ENCODE measurements around the gene GRIA1.

GRIA1 gene

DNA sequence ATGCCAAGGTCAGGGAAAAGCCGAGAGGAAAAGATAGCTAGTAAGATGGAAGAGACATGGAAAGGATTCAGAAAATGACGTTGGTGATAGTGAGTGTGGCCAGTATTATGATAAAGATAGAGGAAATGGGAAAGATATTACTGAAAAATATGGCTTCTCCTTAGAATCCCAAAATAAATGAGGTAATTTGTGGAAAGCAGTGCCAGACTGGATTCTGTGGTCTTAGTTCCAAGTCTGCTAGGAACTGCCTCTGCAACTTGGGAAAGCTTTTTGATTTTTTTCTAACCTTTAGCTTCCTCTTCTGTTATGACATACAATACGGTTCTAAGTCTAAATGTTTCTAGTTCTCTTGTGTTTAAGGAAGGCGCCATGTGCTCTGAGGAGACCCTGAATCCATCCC, 54.2 kb downstream of the GRIA1 start:
- DNase-seq: no peak

DNA sequence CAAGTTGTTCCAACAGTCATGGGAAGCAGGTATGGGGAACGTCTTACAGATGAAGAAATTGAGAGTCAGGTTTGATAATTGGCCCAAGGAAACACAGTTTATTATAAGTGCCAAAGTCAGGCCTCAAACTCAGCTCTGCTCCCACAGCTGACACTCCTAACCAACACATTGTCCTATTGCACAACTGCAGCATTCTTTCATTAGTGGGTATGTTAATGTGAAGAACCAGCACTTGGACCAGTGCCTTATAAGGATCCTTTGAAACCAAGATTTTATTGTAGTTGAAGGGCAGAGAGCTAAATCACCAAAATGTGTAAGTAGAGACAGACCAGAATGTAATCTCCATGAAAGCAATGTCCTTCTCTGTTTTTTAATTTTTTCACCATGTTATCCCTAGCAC, 56.1 kb downstream of the GRIA1 start:
- no peak for DNase-seq

DNA sequence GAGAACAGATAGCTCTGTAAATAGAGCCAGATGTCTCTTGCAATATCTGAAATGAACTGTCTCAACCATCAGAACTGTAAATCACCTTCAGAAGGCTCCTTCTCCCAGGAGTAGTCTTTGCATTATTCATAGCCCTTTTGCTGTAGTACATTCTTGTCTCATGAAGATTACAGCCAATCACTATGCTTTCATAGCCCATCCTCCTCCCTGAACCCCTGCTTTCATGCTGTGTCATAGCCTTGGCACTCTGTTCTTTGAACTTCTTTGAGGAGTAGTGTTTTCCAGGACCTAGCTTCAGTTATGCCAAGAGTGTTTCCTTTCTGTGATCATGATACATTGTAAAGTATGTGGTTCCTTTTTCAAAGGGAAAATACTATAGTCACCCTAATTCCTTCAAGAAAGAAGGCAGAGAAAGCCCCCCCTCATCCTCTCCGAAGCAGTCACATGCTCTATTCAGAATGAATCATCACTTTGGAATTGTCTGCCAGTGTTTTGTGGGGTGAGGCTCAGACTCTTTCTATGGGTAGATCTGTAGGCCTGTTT, 61.1 kb downstream of the GRIA1 start:
- DNase-seq: peak in 4 of 56 donors; percentile 5 to 22 (median 14)

DNA sequence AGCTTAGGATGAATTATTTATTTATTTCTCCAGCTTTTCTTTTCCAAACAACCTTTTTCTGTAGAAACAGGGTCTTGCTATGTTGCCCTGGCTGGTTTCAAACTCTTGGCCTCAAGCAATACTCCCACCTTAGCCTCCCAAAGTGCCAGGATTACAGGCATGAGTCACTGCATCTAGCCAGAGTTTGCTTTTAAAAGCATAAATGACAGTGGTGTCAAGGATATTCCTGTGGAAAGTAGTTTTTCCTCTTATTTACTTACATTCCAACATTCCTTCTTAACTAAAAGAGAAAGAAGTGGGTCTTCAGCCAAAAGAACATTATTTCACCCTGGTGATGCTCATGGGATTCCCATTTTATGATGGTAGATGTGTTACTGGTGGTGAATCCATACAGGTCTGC, 62.4 kb downstream of the GRIA1 start:
- DNase-seq: no peak

DNA sequence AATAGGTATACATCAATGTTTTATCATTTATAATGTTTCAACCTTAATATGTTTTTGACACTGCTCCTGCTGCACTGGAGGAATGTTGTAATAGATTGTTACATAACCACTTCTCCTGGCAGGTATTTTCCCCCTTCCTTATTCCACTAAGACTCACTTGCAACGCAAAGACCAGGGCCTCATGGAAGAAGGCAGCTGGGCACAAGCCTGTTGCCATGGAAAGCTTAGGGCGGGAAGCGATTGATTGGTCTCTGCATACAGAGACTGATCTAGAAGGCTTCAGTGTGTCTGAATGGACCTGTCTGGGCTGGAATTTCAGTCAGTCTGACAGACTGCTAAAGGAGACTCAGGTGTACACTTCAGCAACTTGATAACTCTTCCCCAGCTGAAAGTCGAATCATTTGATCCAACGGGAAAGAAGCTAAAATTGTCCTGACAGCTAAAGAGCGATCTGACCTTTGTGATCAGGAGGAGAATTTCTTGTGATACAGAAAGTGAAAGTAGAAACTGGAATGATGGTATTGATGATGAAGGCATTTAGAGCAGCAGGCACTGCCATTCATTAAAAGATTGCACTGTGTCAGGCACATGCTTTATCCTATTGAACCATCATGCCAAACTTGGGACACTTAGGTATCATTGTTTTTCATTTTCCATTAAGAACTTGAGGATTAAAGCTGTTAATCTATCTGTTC, 65.1 kb downstream of the GRIA1 start:
- peak in 2 of 56 donors; percentile 9 to 11 for DNase-seq

DNA sequence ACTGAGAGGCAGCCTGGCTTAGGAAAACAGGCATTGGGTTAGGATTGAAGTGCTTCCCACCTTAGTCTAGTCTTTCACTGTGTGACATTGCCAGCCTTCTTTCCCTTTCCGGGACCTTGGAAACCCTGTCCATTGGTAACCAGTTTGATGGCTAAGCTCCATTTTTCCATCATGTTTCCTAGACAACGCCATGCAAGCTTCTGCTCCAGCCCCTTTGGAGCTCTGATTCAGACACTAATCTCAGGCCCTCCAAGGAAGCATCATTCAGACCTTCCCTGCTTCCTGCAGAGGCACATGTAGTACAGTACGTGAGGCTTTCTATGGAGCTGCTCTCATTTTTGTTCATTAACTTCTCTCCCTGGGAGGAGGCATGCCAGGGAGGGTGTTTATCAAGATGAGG, 68.5 kb downstream of the GRIA1 start:
- no peak for DNase-seq

DNA sequence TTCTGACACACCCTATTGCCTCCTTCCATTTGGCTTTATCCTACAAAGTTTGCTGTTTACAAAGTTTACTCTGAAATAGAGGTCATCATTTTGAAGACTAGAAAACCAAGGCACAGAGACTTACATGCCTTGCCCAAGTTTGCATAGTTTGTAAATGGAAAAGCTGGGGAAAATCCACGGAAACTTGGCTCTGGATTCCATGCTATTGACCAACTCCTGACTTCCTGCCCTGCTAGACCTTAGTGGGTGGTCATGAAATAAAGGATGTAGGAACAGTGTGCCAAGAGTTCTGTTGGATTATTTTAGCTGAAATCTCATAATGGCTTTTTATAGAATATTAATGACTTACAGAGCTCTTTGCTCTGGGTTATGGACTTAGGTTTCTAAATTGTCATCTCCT, 69.5 kb downstream of the GRIA1 start:
- DNase-seq: no peak

DNA sequence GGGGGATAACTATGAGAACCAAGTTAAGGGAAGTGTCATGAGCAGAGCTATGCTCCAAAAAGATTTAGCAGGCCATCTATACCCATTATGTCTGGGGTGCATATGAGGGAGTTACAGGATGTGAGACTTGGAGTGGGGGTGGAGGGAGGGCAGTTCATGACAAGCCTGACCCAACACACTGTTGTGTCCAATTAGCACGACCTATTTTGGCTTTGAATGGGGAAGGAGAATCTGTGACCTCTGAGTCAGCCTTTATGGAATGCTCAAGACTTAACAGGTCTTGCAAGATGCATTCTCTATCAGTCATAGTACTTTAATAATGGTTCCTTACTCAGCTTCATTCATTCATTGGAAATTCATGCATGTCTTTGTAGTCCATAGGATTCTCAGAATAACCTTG, 71.7 kb downstream of the GRIA1 start:
- DNase-seq: no peak

DNA sequence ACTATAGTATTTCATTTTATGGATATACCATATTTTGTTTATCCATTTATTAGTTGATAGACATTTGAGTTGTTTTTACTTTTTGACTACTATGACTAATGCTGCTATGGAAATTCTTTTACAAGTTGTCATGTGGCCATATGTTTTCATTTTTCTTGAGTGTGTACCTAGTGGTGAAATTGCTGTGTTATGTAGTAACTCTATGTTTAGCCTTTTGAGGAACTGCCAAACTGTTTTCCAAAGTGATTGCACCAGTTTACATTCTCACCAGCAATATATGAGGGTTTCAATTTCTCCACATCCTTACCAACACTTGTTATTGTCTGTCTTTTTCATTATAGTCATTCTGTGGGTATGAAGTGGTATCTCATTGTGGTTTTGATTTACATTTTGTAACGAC, 75.4 kb downstream of the GRIA1 start:
- no peak for DNase-seq

DNA sequence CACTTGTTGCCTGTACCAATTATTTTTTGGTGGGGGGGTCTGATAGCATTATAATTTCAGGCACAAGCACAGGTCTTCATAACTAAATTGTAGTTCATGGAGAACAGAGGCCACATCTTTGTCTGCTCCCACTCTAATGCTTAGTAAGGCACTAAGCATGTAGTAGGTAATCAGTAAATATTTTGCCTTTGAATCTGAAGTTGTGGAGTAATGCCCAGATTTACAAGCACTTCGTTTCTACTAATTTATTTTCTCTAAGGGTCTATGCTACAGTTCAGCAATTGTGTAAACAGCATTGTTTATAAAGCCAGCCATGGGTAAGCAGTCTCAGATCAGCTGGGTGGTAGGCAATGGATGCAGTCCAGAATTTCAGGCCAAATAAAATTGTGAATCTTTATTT, 78.6 kb downstream of the GRIA1 start:
- no peak for DNase-seq

DNA sequence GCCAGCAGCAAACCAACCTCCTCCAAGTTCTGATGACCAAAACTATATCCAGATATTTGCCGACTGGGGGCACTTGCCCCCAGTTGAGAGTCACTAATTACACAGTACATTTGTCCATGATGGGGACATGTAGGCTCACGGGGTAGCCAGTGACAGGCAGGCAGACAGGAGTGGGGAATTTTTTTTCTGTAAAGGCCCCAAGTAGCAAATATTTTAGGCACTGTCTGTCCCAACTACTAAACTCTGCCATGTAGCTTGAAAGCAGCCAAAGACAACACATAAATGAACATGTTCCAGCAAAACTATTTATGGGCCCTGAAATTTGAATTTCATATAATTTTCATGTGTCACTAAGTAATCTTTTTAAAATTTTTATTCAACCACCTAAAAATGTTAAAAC, 80.7 kb downstream of the GRIA1 start:
- DNase-seq: no peak

DNA sequence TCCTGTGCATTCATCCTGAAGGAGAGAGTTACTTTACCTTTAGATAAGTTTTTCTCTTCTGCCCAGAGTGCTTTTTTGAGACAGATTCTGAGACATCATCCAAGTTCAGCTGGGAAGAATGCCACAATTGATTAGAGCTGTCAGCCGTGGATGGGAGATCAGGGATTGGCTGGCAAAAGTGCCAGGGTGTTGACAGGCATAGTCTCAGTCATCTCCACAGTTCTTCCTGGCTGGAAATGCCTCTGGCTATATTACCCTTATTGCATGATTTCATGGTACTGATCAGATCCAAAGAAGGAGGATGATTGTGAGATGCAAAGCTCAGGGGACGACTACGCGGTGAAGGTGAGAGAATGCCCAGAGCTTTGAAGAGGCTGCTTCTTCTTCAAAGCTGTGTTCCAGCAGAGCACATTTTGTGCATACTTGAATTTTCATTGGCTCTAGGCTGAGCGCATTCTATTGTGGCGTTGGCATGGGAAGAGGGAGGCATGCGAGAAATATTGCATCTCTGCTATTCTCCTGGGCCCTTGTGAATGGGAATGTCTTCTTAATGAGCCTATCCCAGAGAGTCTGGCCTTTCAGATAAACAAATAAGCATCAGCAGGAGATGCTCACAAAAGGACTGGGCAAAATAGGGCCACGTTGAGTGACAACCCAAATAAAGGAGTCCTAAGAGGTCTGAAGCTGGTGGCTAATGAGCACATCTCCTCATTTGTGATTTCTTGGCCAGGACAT, 82.1 kb downstream of the GRIA1 start:
- peak in 4 of 56 donors; percentile 6 to 29 (median 18) for DNase-seq

DNA sequence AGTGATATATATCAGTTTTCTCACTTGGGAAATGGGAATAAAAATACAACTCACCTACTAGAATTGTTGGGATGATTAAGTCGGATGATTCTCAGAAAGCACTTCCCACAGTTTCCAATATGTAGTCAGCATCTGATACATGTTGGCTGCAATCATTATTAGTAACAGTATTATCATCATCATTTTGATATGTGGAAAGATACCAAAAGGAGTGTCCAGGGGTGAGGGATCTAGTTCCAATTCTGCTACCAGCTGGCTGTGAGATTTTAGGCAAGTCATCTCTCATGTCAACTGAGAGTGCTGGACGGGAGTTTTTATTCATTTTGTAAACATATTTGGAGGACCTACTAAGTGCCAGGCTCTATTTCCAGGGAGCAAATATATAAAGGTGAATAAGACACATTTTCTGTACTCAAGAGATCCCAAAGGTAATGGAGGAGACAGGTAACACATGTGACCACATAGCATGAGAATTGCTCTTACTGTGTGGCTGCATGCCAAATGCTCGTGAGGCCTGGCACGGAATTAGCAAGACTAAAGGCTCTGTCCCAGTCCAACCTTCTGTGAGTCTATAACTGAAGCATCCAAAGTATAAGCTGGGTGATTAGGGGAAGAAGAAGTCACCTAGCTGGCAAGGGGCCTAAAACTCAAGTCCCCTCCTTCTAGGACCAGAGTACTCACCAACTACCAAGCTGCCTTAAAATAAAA, 83.0 kb downstream of the GRIA1 start:
- no peak for DNase-seq

DNA sequence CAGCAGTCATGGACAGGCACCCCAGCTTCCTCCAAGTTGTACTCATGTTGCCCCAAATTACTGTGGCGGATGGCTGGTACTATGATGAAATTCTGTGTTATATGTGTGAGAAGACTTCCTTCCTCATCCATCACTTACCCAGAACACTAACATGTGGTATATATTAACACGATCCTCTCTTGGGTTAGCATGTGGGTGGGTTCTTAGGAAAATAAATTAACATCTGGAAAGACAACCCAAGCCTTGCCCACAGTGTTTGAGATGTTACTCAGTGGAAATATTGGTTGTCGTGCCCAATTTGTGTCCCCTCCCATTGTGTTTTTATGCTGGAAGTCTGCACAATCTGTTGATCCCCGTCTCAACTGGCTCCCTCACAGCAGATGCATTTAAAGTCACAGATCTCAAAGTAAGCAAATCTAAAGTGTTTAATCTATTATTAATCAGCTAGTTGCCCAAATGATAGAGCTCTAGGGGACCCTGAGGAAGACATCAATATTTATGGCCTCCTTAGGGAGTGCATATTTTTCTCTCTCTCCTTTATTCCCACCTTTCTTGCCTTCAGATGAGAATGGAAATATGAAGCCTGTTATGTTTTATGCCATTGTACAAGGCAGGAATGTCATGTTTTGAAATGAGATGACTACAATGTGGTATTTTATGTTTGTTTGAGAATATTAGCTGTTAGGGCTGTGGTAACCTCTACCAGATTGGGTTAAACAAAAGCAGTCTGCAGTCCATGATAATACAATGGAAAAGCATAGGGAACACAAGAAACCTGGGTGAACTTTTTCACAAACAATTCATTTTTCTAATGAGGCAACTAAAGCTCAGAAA, 93.9 kb downstream of the GRIA1 start:
- no peak for DNase-seq

DNA sequence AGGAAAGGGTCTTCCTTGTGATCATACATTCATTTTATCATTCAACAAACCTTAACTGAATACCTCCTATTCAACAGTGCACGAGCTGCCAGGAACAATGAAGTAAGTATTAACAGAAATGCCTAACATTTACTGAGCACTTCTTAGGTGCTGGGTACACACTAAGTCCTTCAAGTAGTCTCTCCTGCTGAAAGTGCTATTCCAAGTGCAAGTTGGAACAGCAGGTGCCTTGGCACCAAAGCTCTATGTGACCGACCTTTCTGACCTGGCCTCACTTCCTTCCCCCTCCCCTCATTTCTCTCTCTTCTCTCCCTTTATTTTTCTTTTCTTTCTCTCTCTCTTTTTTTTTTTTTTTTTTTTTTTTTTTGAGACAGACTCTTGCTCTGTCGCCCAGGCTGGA, 94.5 kb downstream of the GRIA1 start:
- DNase-seq: no peak

DNA sequence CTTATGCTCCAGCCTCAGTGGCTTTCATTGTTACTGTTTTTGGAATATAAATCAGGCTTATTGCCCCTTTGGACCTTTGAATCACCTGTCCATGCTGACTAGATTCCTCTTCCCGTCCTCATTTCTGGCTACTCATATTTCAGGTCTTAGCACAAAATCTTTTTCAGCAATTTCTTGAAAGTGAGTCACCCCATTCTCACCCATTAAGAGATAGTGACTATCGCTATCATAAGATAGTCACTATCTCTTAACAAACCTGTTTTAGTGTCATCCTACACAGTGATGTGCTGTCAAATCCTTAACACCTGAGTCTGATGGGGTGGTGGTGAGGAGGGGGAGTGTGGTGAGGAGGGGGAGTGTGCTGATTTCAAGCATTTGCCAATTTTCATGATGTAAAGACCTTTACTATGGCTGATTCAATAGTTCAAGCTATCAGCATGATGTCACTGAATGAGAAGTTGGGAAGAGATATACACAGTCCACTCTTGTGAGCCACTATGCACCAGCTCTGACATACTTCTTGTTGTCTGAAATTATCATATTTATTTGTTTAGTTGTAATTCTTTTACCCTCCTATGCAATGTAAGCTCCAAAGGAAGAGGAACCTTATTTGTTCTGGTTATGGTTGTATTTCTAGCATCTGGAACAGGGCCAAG, 95.3 kb downstream of the GRIA1 start:
- no peak for DNase-seq

DNA sequence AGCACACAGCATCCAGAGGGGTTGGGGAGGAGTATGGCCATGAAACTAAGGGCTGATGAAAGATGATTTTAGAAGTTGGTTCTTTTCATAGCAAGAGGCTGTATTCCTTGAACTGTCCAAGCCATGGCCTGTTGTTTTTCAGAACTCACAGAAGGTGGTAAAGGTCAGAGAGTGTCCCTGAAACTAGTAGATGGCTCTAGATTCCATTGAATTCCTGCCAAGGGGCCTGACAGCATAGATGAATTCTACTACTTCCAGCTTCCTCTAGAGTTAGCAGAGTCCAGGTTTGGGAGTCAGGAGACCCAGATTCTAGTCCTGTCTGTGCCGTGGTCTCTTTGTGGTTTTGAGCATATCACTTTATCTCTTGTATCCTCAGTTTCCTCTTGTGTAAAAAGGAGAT, 101.6 kb downstream of the GRIA1 start:
- DNase-seq: no peak

DNA sequence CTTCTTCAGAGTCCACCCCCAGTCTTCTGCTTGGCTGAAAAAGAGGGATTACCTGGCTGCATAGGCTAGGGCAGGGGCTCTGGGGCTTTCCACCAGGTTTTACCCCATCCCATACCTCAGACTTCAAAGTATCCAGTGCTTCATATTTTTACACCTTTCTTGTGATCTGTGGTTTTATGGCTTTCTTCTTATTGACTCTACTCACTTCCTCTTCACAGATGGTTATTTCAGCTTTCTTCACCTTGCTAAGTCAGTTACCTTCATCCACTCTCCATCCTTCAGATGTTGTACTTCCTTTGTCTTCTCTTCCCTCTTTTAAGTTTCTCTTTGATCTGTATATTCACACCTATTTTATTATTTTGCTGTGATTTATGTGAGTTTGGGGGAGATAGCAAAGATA, 104.3 kb downstream of the GRIA1 start:
- no peak for DNase-seq

DNA sequence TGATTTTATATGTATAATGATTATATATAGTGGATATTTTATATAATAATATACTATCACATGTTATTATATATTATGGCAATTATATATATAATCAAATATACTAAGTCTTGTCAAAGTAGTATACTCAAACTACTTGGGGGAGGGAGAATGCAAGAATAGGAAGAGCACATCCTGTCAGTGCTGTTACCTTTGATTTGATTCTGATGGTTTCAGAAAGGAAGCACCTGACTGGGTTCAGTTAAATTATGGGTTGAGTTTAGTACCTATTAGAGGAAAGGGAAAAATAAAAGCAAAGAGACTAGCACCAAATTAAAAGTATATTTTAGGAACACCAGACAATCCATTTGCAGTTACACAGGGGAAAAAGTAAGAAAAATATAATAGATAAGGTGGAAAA, 107.6 kb downstream of the GRIA1 start:
- no peak for DNase-seq

DNA sequence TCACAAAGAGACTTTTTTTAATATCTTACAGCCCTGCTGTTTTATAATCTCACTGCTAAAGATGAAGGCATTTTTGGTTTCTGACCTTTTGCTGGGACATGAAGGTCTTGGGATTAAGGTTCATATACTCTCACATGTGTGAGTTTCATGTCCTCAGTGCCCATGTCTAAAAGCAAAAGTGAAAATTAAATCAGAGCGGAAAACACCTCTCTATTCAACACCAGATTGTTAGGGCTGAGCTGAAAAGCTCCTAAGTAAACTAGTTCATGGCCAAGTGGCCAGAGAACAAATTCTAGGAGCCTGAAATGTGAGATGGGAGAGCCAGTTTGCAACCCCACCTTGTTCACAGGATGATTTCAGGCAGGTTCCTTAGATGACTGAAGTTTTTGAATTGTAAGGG, 110.9 kb downstream of the GRIA1 start:
- no peak for DNase-seq

DNA sequence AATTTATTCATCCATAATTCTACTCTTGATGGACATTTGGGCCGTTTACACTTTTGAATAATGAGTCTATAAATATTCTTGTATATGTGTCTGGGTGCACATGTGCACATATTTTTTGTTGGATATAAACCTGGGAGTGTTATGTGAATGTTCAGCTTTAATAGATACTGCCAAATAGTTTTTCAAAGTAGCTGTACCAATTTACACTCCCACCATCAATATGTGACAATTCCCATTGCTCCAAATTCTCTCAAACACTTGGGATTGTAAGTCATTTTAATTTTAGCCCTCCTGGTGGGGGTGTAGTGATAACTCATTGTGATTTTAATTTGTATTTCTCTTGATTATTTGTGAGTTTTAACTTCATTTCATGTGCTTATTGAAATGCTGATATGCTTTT, 114.9 kb downstream of the GRIA1 start:
- no peak for DNase-seq
